PC-9 (cell line): ENCODE results near the gene CCL25. TPM values are rescaled to one million over a fixed set of nuclear protein-coding genes. Genes with fewer than 3 reads are reported as not detected.
"Not testable (repeated sequence)": the region's sequence is repeated elsewhere in the genome, so short reads cannot be mapped to it uniquely, and the experiment has no call there.

Source experiments
- BruUV-seq: library from RNA; stranded (reverse); fragments of 400-500 nt; replicated peaks from 2 replicates; lab custom pipeline; 2021; lab: Mats Ljungman, UMichigan
- CTCF ChIA-PET: fragments of 300-600 bp; sonication (Branson Sonifier 250); formaldehyde crosslinking; loops from one replicate; lab custom pipeline; 2022; ENCODE audit warnings: antibody characterized with exemption; lab: Charles Lee
- POLR2A ChIA-PET: fragments of 300-600 bp; sonication (Branson Sonifier 250); formaldehyde crosslinking; loops from one replicate; lab custom pipeline; 2022; ENCODE audit warnings: antibody characterized with exemption; ENCODE audit not compliant: unreplicated experiment; lab: Charles Lee
- DNase-seq, 2 experiments: peaks; one replicate each; pipeline versions ENCODE4 v3.0.0 to v3.0.0-alpha.2; 2015 to 2022; ENCODE audit warnings: mixed read lengths in 1 of 2
- H2AFZ ChIP-seq: fragments of 200-600 bp; sonication (generic); 2 replicates; pipeline ENCODE4 v1.8.1; 2017; ENCODE audit warnings: antibody characterized with exemption
- H3F3A ChIP-seq: fragments of 200-600 bp; sonication (generic); 2 replicates; pipeline ENCODE4 v1.8.1; 2017; ENCODE audit warnings: antibody characterized with exemption, mild to moderate bottlenecking, low read depth; ENCODE audit not compliant: insufficient read depth
- H3K27ac ChIP-seq: fragments of 200-600 bp; sonication (generic); 2 replicates; pipeline ENCODE4 v1.6.1; 2016; ENCODE audit warnings: mixed run types
- H3K27me3 ChIP-seq: fragments of 200-600 bp; sonication (generic); 2 replicates; pipeline ENCODE4 v1.6.1; 2016; ENCODE audit warnings: low read depth, mixed run types; ENCODE audit not compliant: insufficient read depth
- H3K36me3 ChIP-seq: fragments of 200-600 bp; sonication (generic); 2 replicates; pipeline ENCODE4 v1.6.1; 2016; ENCODE audit warnings: low read depth, mixed run types
- H3K4me1 ChIP-seq: fragments of 200-600 bp; sonication (generic); replicated peaks from 2 replicates; pipeline ENCODE4 v1.6.1; 2016; ENCODE audit warnings: mixed run types; ENCODE audit not compliant: insufficient read depth
- H3K4me2 ChIP-seq: fragments of 200-600 bp; sonication (generic); 2 replicates; pipeline ENCODE4 v1.6.1; 2017; ENCODE audit warnings: mixed run types
- H3K4me3 ChIP-seq: fragments of 200-600 bp; sonication (generic); 2 replicates; pipeline ENCODE4 v1.6.1; 2016; ENCODE audit warnings: mixed run types
- H3K79me2 ChIP-seq: fragments of 200-600 bp; sonication (generic); 2 replicates; pipeline ENCODE4 v1.6.1; 2017; ENCODE audit warnings: low read depth, mixed run types
- H3K9me2 ChIP-seq: fragments of 200-600 bp; sonication (generic); 2 replicates; pipeline ENCODE4 v1.8.1; 2017; ENCODE audit warnings: mild to moderate bottlenecking; ENCODE audit not compliant: insufficient read depth
- H3K9me3 ChIP-seq: fragments of 200-600 bp; sonication (generic); 2 replicates; pipeline ENCODE4 v1.8.1; 2016; ENCODE audit warnings: low read depth; ENCODE audit not compliant: insufficient read depth
- H4K20me1 ChIP-seq: fragments of 200-600 bp; sonication (generic); 2 replicates; pipeline ENCODE4 v1.8.1; 2017; ENCODE audit not compliant: insufficient read depth
- EZH2 ChIP-seq: fragments of 200-600 bp; sonication (generic); IDR thresholded peaks from 2 replicates; pipeline ENCODE4 v1.8.0; 2017; ENCODE audit warnings: antibody characterized with exemption, low read depth
- intact Hi-C: fragments of 100-400 bp; cut with micrococcal nuclease; formaldehyde crosslinking; loops from one replicate; pipeline ENCODE4 v1.10.0; 2022; ENCODE audit not compliant: unreplicated experiment
- total RNA-seq: library from RNA; stranded (reverse); gene quantifications from 2 replicates; pipeline ENCODE4 v1.2.3, GENCODE V29; 2021
- TF ChIP-seq, protein P1 (sequence below): fragments of 200-600 bp; sonication (generic); conservative IDR thresholded peaks from 2 replicates; pipeline ENCODE4 v1.6.1; 2017; ENCODE audit warnings: mixed run types, antibody characterized with exemption, mild to moderate bottlenecking, moderate library complexity

Gene CCL25
- total RNA-seq, 1 experiment from 2014 or later: not detected

DNA sequence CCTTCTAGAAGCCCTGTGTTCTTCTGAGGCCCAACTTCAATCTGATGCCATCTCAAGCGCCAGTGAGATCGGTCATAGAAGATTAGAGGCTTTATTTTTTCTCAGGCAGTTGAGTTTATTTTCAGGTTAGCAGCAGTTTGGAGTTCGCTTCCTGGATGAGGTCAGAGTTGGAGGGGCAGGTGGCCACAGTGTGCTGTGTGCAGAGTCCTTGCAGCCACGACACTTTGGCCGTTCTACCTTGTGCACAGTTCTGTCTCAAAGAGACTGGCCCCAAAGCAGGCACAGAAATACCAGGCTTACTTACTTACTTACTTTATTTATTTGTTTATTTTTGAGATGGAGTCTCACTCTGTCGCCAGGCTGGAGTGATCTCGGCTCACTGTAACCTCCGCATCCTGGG lies 31.2 kb upstream of the CCL25 start:
- CTCF ChIA-PET: no interaction called here
- H3K9me3 ChIP-seq: no peaks in the 10 kb centered on the region
- DNase-seq: no peak
- no peaks in the 10 kb centered on the region for H3K9me2 ChIP-seq
- BruUV-seq: no TSS peak
- intact Hi-C loops: no loop called here
- H3K4me3 ChIP-seq: no peak overlapping the region
- no peak overlapping the region for H3K4me2 ChIP-seq
- no peaks in the 10 kb centered on the region for H3F3A ChIP-seq
- H3K4me1 ChIP-seq: no peaks in the 10 kb centered on the region
- TF ChIP-seq, protein P1, sequence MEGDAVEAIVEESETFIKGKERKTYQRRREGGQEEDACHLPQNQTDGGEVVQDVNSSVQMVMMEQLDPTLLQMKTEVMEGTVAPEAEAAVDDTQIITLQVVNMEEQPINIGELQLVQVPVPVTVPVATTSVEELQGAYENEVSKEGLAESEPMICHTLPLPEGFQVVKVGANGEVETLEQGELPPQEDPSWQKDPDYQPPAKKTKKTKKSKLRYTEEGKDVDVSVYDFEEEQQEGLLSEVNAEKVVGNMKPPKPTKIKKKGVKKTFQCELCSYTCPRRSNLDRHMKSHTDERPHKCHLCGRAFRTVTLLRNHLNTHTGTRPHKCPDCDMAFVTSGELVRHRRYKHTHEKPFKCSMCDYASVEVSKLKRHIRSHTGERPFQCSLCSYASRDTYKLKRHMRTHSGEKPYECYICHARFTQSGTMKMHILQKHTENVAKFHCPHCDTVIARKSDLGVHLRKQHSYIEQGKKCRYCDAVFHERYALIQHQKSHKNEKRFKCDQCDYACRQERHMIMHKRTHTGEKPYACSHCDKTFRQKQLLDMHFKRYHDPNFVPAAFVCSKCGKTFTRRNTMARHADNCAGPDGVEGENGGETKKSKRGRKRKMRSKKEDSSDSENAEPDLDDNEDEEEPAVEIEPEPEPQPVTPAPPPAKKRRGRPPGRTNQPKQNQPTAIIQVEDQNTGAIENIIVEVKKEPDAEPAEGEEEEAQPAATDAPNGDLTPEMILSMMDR: no peak
- no peak for TF ChIP-seq EZH2
- no peak overlapping the region for H3K27ac ChIP-seq
- POLR2A ChIA-PET: interaction anchor here (0.7 kb wide), 1 partner anchor 204 kb away, joined by 8 read pairs; no protein-coding TSS in a partner anchor
- no peaks in the 10 kb centered on the region for H3K79me2 ChIP-seq
- H3K36me3 ChIP-seq: no peaks in the 10 kb centered on the region
- no peak overlapping the region for H2AFZ ChIP-seq
- H3K27me3 ChIP-seq: no peaks in the 10 kb centered on the region
- no peaks in the 10 kb centered on the region for H4K20me1 ChIP-seq

DNA sequence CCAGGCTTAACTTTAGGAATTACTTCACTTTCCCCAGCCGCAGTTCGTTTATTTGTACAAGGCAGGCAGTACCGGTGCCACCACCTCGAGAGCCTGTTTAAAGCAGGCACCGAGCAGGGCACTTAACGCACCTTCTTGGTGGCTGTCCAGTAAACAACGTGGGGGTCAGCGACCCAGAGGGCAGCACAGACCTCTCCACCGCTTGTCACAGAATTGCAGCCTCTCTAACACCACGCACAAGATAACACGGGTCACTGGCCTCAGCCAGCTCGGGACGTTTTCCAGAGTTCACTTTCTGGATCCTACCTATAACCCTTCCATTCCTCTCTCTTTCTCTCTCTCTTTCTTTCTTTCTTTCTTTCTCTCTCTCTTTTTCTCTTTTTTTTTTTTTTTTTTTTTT lies 30.3 kb upstream of the CCL25 start:
- POLR2A ChIA-PET: no interaction called here
- no TSS peak for BruUV-seq

DNA sequence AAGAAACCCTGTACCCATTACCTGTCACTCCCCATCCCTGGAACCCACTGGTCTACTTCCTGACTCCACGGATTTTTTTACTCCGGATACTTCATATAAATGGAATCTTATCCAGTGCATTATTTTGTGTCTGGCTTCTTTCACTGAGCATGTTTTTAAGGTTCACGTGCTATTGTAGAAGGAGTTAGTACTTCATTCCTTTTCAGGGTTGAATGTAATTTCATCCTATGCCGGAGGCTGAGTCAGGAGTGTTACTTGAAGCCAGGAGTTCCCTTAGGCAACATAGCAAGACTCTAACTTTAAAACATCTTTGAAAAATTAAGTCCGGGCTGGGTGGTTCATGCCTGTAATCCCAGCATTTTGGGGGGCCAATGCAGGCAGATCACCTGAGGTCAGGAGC lies 29.2 kb upstream of the CCL25 start:
- Histone ChIP-seq H2AFZ (no peak overlapping the region), H3K36me3 (no peaks in the 10 kb centered on the region), H3K9me2 (no peaks in the 10 kb centered on the region), H3F3A (no peaks in the 10 kb centered on the region), H3K27ac (no peak overlapping the region), H3K27me3 (no peaks in the 10 kb centered on the region), H3K9me3 (no peaks in the 10 kb centered on the region), H3K4me3 (no peak overlapping the region), H3K4me1 (no peaks in the 10 kb centered on the region), H3K79me2 (no peaks in the 10 kb centered on the region), H3K4me2 (no peak overlapping the region), H4K20me1 (no peaks in the 10 kb centered on the region)
- intact Hi-C loops: no loop called here
- TF ChIP-seq, protein P1: no peak
- no peak for TF ChIP-seq EZH2
- ChIA-PET POLR2A (no interaction called here), CTCF (no interaction called here)
- no peak for DNase-seq
- BruUV-seq: no TSS peak

More for the DNA sequence above, 30.3 kb upstream of the CCL25 start:
- H3K79me2 ChIP-seq: no peaks in the 10 kb centered on the region
- no peaks in the 10 kb centered on the region for H4K20me1 ChIP-seq
- no peaks in the 10 kb centered on the region for H3K36me3 ChIP-seq
- no peaks in the 10 kb centered on the region for H3F3A ChIP-seq
- no peak overlapping the region for H3K4me3 ChIP-seq
- no peak overlapping the region for H3K4me2 ChIP-seq
- no peaks in the 10 kb centered on the region for H3K9me2 ChIP-seq
- no peak overlapping the region for H2AFZ ChIP-seq
- intact Hi-C loops: no loop called here
- no peak for DNase-seq
- no peak overlapping the region for H3K27ac ChIP-seq
- no peaks in the 10 kb centered on the region for H3K4me1 ChIP-seq
- CTCF ChIA-PET: interaction anchor here (0.7 kb wide), 1 partner anchor 557 kb away, joined by 5 read pairs; no protein-coding TSS in a partner anchor
- no peaks in the 10 kb centered on the region for H3K9me3 ChIP-seq
- no peaks in the 10 kb centered on the region for H3K27me3 ChIP-seq
- no peak for TF ChIP-seq EZH2
- TF ChIP-seq, protein P1: no peak

DNA sequence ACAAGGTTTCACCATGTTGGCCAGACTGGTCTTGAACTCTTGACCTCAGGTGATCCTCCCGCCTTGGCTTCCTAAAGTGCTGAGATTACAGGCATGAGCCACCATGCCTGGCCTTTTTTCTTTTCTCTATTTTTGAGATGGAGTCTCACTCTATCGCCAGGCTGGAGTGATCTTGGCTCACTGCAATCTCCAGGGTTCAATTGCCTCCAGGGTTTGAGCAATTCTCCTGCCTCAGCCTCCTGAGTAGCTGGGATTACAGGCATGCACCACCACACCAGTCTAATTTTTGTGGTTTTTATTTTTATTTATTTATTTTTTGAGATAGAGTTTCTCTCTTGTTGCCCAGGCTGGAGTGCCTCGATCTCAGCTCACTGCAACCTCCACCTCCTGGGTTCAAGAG lies 28.3 kb upstream of the CCL25 start:
- CTCF ChIA-PET, H3K27ac ChIP-seq, intact Hi-C loops, H3K9me3 ChIP-seq, H3K4me2 ChIP-seq, BruUV-seq, H3K9me2 ChIP-seq, H3K36me3 ChIP-seq, H4K20me1 ChIP-seq, H2AFZ ChIP-seq, DNase-seq, H3F3A ChIP-seq, H3K4me3 ChIP-seq, H3K79me2 ChIP-seq, H3K27me3 ChIP-seq, H3K4me1 ChIP-seq: not testable (repeated sequence)
- POLR2A ChIA-PET: interaction anchor here (0.6 kb wide), 1 partner anchor 63 kb away, joined by 5 read pairs; no protein-coding TSS in a partner anchor
